CD8-positive, alpha-beta memory T cell (primary cell): Measurements from ENCODE around the gene SPATA20. TPM values are rescaled to one million over a fixed set of nuclear protein-coding genes. Genes with fewer than 3 reads are reported as not detected.
A peak's percentile ranks its signal among the peaks of the same experiment; 100 is the strongest.

Experiments used
- CTCF ChIA-PET: fragments of 350-600 bp; sonication (Branson Sonifier 250); formaldehyde crosslinking; loops from one replicate; lab custom pipeline; 2021; ENCODE audit warnings: antibody characterized with exemption; lab: Charles Lee
- POLR2A ChIA-PET: fragments of 350-600 bp; sonication (Branson Sonifier 250); formaldehyde crosslinking; loops from one replicate; lab custom pipeline; 2021; ENCODE audit warnings: antibody characterized with exemption; lab: Charles Lee
- DNase-seq, 5 donors: peaks; one replicate each; pipeline versions ENCODE4 v3.0.0 to v3.0.0-alpha.2; 2020 to 2022; ENCODE audit warnings: mixed read lengths in 1 of 5
- H3K27ac ChIP-seq: one replicate; pipeline ENCODE4 v1.7.0; 2013; ENCODE audit warnings: low read depth, mild to moderate bottlenecking, low read length, moderate library complexity
- H3K27me3 ChIP-seq: 2 replicates; pipeline ENCODE4 v1.7.0; 2013; ENCODE audit warnings: low read length, mild to moderate bottlenecking; ENCODE audit not compliant: insufficient read depth, poor library complexity, severe bottlenecking
- H3K36me3 ChIP-seq: 2 replicates; pipeline ENCODE4 v1.7.0; 2013; ENCODE audit warnings: mild to moderate bottlenecking, low read length, moderate library complexity; ENCODE audit not compliant: insufficient read depth
- H3K4me1 ChIP-seq: 2 replicates; pipeline ENCODE4 v1.7.0; 2013; ENCODE audit warnings: mild to moderate bottlenecking, low read length, moderate library complexity; ENCODE audit not compliant: insufficient read depth
- H3K4me3 ChIP-seq: 2 replicates; pipeline ENCODE4 v1.7.0; 2013; ENCODE audit warnings: mild to moderate bottlenecking, low read length
- H3K9me3 ChIP-seq: 2 replicates; pipeline ENCODE4 v1.7.0; 2013; ENCODE audit warnings: mild to moderate bottlenecking, low read length
- H3K27ac Mint-ChIP-seq, 8 donors: one replicate each; pipeline ENCODE4 v1.8.0; 2020 to 2021; ENCODE audit warnings: mixed read lengths in 8 of 8, mild to moderate bottlenecking in 6 of 8, inconsistent platforms in 3 of 8, moderate library complexity in 3 of 8
- H3K27me3 Mint-ChIP-seq, 2 donors: one replicate each; pipeline ENCODE4 v1.8.0; 2020 to 2021; ENCODE audit warnings: mixed read lengths in 2 of 2, mild to moderate bottlenecking in 1 of 2, moderate library complexity in 1 of 2
- H3K36me3 Mint-ChIP-seq, 3 donors: one replicate each; pipeline ENCODE4 v1.8.0; 2020 to 2021; ENCODE audit warnings: mixed read lengths in 3 of 3, inconsistent platforms in 1 of 3, mild to moderate bottlenecking in 1 of 3
- H3K4me1 Mint-ChIP-seq, 3 donors: one replicate each; pipeline ENCODE4 v1.8.0; 2020 to 2021; ENCODE audit warnings: mixed read lengths in 3 of 3, inconsistent platforms in 1 of 3, mild to moderate bottlenecking in 1 of 3
- H3K4me3 Mint-ChIP-seq, 7 donors: one replicate each; pipeline ENCODE4 v1.8.0; 2020 to 2021; ENCODE audit warnings: mixed read lengths in 7 of 7, mild to moderate bottlenecking in 6 of 7, moderate library complexity in 4 of 7, inconsistent platforms in 2 of 7
- H3K9me3 Mint-ChIP-seq, 5 donors: one replicate each; pipeline ENCODE4 v1.8.0; 2020 to 2022; ENCODE audit warnings: mixed read lengths in 5 of 5, mild to moderate bottlenecking in 3 of 5, moderate library complexity in 2 of 5, inconsistent platforms in 1 of 5
- polyA plus RNA-seq: library from polyadenylated mRNA; unstranded; fragments of 300-500 nt; fragmentation: Illumina TruSeq; gene quantifications from one replicate; pipeline ENCODE4 v1.2.3, GENCODE V29; 2021
- total RNA-seq, 2 experiments: library from RNA; stranded (reverse); gene quantifications; one replicate each; pipeline ENCODE4 v1.2.3, GENCODE V29; 2021

SPATA20 gene
- total and polyA plus RNA-seq, 3 experiments from 2014 or later = 11.0 to 42.9 (median 34.7) TPM

GRCh38 chr17:50587571-50587970 is 40.6 kb downstream of the SPATA20 start:
- Mint-ChIP-seq H3K27me3 (peaks cover 2 to 5% of the 10 kb centered on the region in 2 donors), H3K36me3 (no peaks in the 10 kb centered on the region), H3K27ac (no peak overlapping the region), H3K4me3 (no peak overlapping the region), H3K4me1 (no peaks in the 10 kb centered on the region), H3K9me3 (no peaks in the 10 kb centered on the region)
- H3K36me3 ChIP-seq = no peaks in the 10 kb centered on the region
- ChIA-PET CTCF (no interaction called here), POLR2A (no interaction called here)
- no peaks in the 10 kb centered on the region for H3K27me3 ChIP-seq
- H3K27ac ChIP-seq = no peak overlapping the region
- H3K4me1 ChIP-seq = no peaks in the 10 kb centered on the region
- no peak overlapping the region for H3K4me3 ChIP-seq
- DNase-seq = no peak
- no peaks in the 10 kb centered on the region for H3K9me3 ChIP-seq

DNA sequence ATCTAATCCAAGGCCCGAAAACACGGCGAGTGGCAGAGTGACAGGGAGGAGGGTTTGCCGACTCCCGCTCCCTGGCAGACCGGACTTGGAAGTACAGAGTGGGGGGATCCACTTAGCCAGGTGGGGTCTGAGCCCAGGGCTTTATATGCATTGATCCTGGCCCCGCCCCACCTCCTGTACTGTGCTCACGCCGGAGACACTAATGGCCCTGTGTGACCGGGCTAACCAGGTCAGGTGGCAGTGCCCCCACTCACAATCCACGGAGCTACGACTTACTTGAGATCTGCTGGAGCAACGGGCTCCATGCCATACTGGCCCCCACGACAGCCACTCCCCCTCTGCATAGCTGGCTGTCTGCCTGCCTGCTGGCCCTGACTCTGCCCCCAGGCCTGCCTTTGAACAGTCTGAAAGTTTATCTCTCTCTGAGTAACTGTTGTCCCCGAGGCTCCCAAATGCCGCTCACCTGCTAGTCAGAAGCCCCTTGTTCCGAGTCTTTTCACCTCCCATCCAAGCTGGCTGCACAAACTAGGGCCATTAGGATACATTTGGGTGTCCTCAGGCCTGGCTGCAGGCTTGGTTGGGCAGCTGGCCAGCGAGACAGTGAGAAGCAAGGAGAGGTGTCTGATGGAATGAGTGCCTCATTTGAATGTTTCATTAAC is 41.5 kb downstream of the SPATA20 start:
- no peak overlapping the region for H3K27ac ChIP-seq
- H3K27me3 ChIP-seq = no peaks in the 10 kb centered on the region
- no peaks in the 10 kb centered on the region for H3K9me3 ChIP-seq
- POLR2A ChIA-PET = no interaction called here
- peaks cover 0 to 6% of the 10 kb centered on the region in 2 donors for H3K27me3 Mint-ChIP-seq
- no peaks in the 10 kb centered on the region for H3K4me1 Mint-ChIP-seq
- no peaks in the 10 kb centered on the region for H3K4me1 ChIP-seq
- H3K36me3 ChIP-seq = no peaks in the 10 kb centered on the region
- H3K36me3 Mint-ChIP-seq = no peaks in the 10 kb centered on the region
- no peaks in the 10 kb centered on the region for H3K9me3 Mint-ChIP-seq
- H3K4me3 Mint-ChIP-seq = no peak overlapping the region
- no peak overlapping the region for H3K27ac Mint-ChIP-seq
- no peak overlapping the region for H3K4me3 ChIP-seq
- CTCF ChIA-PET = no interaction called here
- DNase-seq = no peak

DNA sequence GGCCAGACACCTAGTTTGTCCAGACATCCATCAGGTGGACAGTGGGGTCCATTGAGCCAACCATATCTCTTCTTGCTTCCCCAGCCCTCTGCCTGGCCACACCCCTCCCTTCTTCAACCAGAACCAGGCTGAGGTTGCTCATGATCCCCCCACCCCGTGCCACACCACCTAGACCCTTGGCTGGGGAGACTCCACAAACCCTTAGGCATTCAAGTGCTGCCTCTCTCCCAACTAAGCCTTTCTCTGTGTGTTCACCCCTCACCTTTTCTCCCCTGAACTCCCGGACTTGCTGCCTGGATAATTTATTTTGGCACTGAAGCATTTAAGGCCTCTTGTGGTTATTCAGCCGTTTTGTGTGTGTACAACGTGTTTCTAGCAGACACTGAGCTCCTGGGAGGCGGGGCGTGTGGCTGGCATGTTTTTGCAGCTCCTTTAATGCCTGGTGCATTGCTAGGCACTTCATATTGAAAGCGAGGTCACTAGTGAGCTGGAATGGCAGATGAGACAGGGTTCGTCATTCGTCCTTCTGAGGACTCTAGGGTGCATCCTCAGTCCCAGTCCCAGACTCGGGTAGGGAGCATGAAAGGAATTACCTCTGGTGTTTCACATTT is 42.2 kb downstream of the SPATA20 start:
- Mint-ChIP-seq H3K4me1 (no peaks in the 10 kb centered on the region), H3K27ac (peak overlapping the region in 1 of 8 donors; percentile 76), H3K4me3 (no peak overlapping the region), H3K9me3 (no peaks in the 10 kb centered on the region), H3K36me3 (no peaks in the 10 kb centered on the region), H3K27me3 (peaks cover 0 to 6% of the 10 kb centered on the region in 2 donors)
- H3K4me3 ChIP-seq = no peak overlapping the region
- H3K9me3 ChIP-seq = no peaks in the 10 kb centered on the region
- ChIA-PET POLR2A (no interaction called here), CTCF (no interaction called here)
- H3K27ac ChIP-seq = no peak overlapping the region
- H3K4me1 ChIP-seq = no peaks in the 10 kb centered on the region
- no peaks in the 10 kb centered on the region for H3K36me3 ChIP-seq
- DNase-seq = no peak
- no peaks in the 10 kb centered on the region for H3K27me3 ChIP-seq

- Histone ChIP-seq H3K4me3 (no peak overlapping the region), H3K27me3 (no peaks in the 10 kb centered on the region), H3K9me3 (no peaks in the 10 kb centered on the region), H3K27ac (no peak overlapping the region), H3K4me1 (no peaks in the 10 kb centered on the region), H3K36me3 (no peaks in the 10 kb centered on the region)
- Mint-ChIP-seq H3K36me3 (no peaks in the 10 kb centered on the region), H3K9me3 (no peaks in the 10 kb centered on the region), H3K4me3 (no peak overlapping the region), H3K27ac (no peak overlapping the region), H3K27me3 (peaks cover 4 to 8% of the 10 kb centered on the region in 2 donors), H3K4me1 (no peaks in the 10 kb centered on the region)
- CTCF ChIA-PET = no interaction called here
- POLR2A ChIA-PET = no interaction called here
- DNase-seq = no peak
Observed at GRCh38 chr17:50590946-50591737, 44.2 kb downstream of the SPATA20 start.

GRCh38 chr17:50593321-50593720 is 46.3 kb downstream of the SPATA20 start:
- H3K27me3 Mint-ChIP-seq = peaks cover 4 to 8% of the 10 kb centered on the region in 2 donors
- H3K27ac Mint-ChIP-seq = no peak overlapping the region
- H3K27ac ChIP-seq = no peak overlapping the region
- H3K4me3 ChIP-seq = no peak overlapping the region
- ChIA-PET POLR2A (no interaction called here), CTCF (no interaction called here)
- no peaks in the 10 kb centered on the region for H3K9me3 Mint-ChIP-seq
- H3K4me1 ChIP-seq = no peaks in the 10 kb centered on the region
- no peaks in the 10 kb centered on the region for H3K4me1 Mint-ChIP-seq
- no peaks in the 10 kb centered on the region for H3K36me3 ChIP-seq
- H3K27me3 ChIP-seq = no peaks in the 10 kb centered on the region
- DNase-seq = no peak
- H3K36me3 Mint-ChIP-seq = no peaks in the 10 kb centered on the region
- no peaks in the 10 kb centered on the region for H3K9me3 ChIP-seq
- no peak overlapping the region for H3K4me3 Mint-ChIP-seq

GRCh38 chr17:50594128-50594823 is 47.3 kb downstream of the SPATA20 start:
- Histone ChIP-seq H3K27me3 (no peaks in the 10 kb centered on the region), H3K36me3 (no peaks in the 10 kb centered on the region), H3K27ac (no peak overlapping the region), H3K4me1 (no peaks in the 10 kb centered on the region), H3K9me3 (no peaks in the 10 kb centered on the region), H3K4me3 (no peak overlapping the region)
- DNase-seq = no peak
- no peaks in the 10 kb centered on the region for H3K9me3 Mint-ChIP-seq
- peaks cover 4 to 8% of the 10 kb centered on the region in 2 donors for H3K27me3 Mint-ChIP-seq
- no peak overlapping the region for H3K4me3 Mint-ChIP-seq
- H3K36me3 Mint-ChIP-seq = no peaks in the 10 kb centered on the region
- H3K4me1 Mint-ChIP-seq = no peaks in the 10 kb centered on the region
- ChIA-PET CTCF (no interaction called here), POLR2A (no interaction called here)
- H3K27ac Mint-ChIP-seq = no peak overlapping the region

DNA sequence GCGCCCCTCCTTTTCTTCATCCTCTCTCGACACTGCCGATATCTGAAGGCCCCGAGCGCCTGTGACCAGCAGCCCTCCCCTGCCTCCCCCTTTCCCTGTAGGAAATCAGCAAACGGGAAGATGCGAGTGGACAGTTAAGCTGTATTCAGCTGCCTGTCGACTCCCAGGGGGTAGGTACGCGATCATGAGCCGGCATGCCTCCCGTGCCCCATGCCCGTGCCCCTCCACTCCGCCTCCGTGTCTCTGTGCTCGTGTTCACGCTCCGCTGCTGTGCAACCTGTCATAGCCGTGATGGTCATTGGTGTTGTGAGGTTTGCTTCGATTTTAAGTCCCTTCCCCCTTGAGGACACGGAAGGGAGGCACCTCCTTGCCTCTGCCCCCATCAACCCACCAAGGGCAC is 47.9 kb downstream of the SPATA20 start:
- POLR2A ChIA-PET = no interaction called here
- DNase-seq = no peak

More for the DNA sequence above, 47.9 kb downstream of the SPATA20 start:
- H3K9me3 Mint-ChIP-seq = no peaks in the 10 kb centered on the region
- H3K36me3 Mint-ChIP-seq = no peaks in the 10 kb centered on the region
- peaks cover 4% of the 10 kb centered on the region in 2 donors for H3K27me3 Mint-ChIP-seq
- H3K36me3 ChIP-seq = no peaks in the 10 kb centered on the region
- no peak overlapping the region for H3K27ac ChIP-seq
- no peaks in the 10 kb centered on the region for H3K9me3 ChIP-seq
- no peaks in the 10 kb centered on the region for H3K4me1 ChIP-seq
- no peaks in the 10 kb centered on the region for H3K27me3 ChIP-seq
- H3K4me3 Mint-ChIP-seq = no peak overlapping the region
- H3K4me3 ChIP-seq = no peak overlapping the region
- CTCF ChIA-PET = no interaction called here
- no peak overlapping the region for H3K27ac Mint-ChIP-seq
- no peaks in the 10 kb centered on the region for H3K4me1 Mint-ChIP-seq
